ENCODE results near the gene PWP2.
"Not testable (repeated sequence)": the region's sequence is repeated elsewhere in the genome, so short reads cannot be mapped to it uniquely, and the experiment has no call there.

Gene PWP2

GRCh38 chr21:44143996-44144395 is 36.8 kb downstream of the PWP2 start:
- not testable (repeated sequence) for H4K8ac ChIP-seq (ENCODE audit: low read depth, low read length); H3K4me1 ChIP-seq (ENCODE audit: control insufficient read depth, low read depth, low read length); H3K9ac ChIP-seq (ENCODE audit: low read length); H2BK15ac ChIP-seq (replicated peaks; ENCODE audit: low read depth); H3K4me3 ChIP-seq (ENCODE audit: low read length); H3K36me3 ChIP-seq (ENCODE audit: control insufficient read depth, insufficient read depth, low read length); H3K23ac ChIP-seq (ENCODE audit: low read length); H3K4me2 ChIP-seq (ENCODE audit: low read length); DNase-seq; H3K27me3 ChIP-seq (ENCODE audit: insufficient read depth, low read length, poor library complexity); H4K5ac ChIP-seq (ENCODE audit: low read length); H3K27ac ChIP-seq (ENCODE audit: low read depth, low read length); H3K79me2 ChIP-seq (ENCODE audit: control insufficient read depth, insufficient read depth, low read length); H3K56ac ChIP-seq (ENCODE audit: low read length); H2AK5ac ChIP-seq (ENCODE audit: low read length); H3K18ac ChIP-seq (ENCODE audit: low read length); H2BK5ac ChIP-seq (ENCODE audit: low read length); H2BK120ac ChIP-seq (ENCODE audit: low read depth, low read length); H3K4ac ChIP-seq (ENCODE audit: low read depth, low read length); H3K79me1 ChIP-seq (ENCODE audit: low read length)
- WGBS (ENCODE audit: extremely low coverage, insufficient coverage, low lambda C conversion rate): no CpG with 5 or more reads among the region's 8 CpGs

- DNase-seq; H3K4me2 ChIP-seq (ENCODE audit: low read length): not testable (repeated sequence)
- no CpG with 5 or more reads among the region's 22 CpGs for WGBS (ENCODE audit: extremely low coverage, insufficient coverage, low lambda C conversion rate)
Observed at GRCh38 chr21:44144784-44145602, 37.8 kb downstream of the PWP2 start.

GRCh38 chr21:44145616-44146015 is 38.4 kb downstream of the PWP2 start:
- not testable (repeated sequence) for H3K79me2 ChIP-seq (ENCODE audit: control insufficient read depth, insufficient read depth, low read length); H3K27ac ChIP-seq (ENCODE audit: low read depth, low read length); H3K36me3 ChIP-seq (ENCODE audit: control insufficient read depth, insufficient read depth, low read length); H2BK120ac ChIP-seq (ENCODE audit: low read depth, low read length); H3K23ac ChIP-seq (ENCODE audit: low read length); H3K27me3 ChIP-seq (ENCODE audit: insufficient read depth, low read length, poor library complexity); H3K4me1 ChIP-seq (ENCODE audit: control insufficient read depth, low read depth, low read length); H3K79me1 ChIP-seq (ENCODE audit: low read length); H3K4ac ChIP-seq (ENCODE audit: low read depth, low read length); H4K8ac ChIP-seq (ENCODE audit: low read depth, low read length); H2BK15ac ChIP-seq (replicated peaks; ENCODE audit: low read depth); H3K56ac ChIP-seq (ENCODE audit: low read length); H3K4me3 ChIP-seq (ENCODE audit: low read length); H4K5ac ChIP-seq (ENCODE audit: low read length); H2BK5ac ChIP-seq (ENCODE audit: low read length); H3K18ac ChIP-seq (ENCODE audit: low read length); H3K4me2 ChIP-seq (ENCODE audit: low read length); H2AK5ac ChIP-seq (ENCODE audit: low read length); H3K9ac ChIP-seq (ENCODE audit: low read length); DNase-seq
- WGBS (ENCODE audit: extremely low coverage, insufficient coverage, low lambda C conversion rate): no CpG with 5 or more reads among the region's 12 CpGs

More at GRCh38 chr21:44144784-44145602, 37.8 kb downstream of the PWP2 start:
- H3K79me2 ChIP-seq (ENCODE audit: control insufficient read depth, insufficient read depth, low read length); H3K9ac ChIP-seq (ENCODE audit: low read length); H3K27ac ChIP-seq (ENCODE audit: low read depth, low read length); H2BK5ac ChIP-seq (ENCODE audit: low read length); H3K36me3 ChIP-seq (ENCODE audit: control insufficient read depth, insufficient read depth, low read length); H3K79me1 ChIP-seq (ENCODE audit: low read length); H3K4ac ChIP-seq (ENCODE audit: low read depth, low read length); H3K27me3 ChIP-seq (ENCODE audit: insufficient read depth, low read length, poor library complexity); H2BK120ac ChIP-seq (ENCODE audit: low read depth, low read length); H4K8ac ChIP-seq (ENCODE audit: low read depth, low read length); H2AK5ac ChIP-seq (ENCODE audit: low read length); H4K5ac ChIP-seq (ENCODE audit: low read length); H3K23ac ChIP-seq (ENCODE audit: low read length); H3K4me1 ChIP-seq (ENCODE audit: control insufficient read depth, low read depth, low read length); H3K4me3 ChIP-seq (ENCODE audit: low read length); H3K56ac ChIP-seq (ENCODE audit: low read length); H3K18ac ChIP-seq (ENCODE audit: low read length); H2BK15ac ChIP-seq (replicated peaks; ENCODE audit: low read depth): not testable (repeated sequence)

GRCh38 chr21:44147108-44147507 is 39.9 kb downstream of the PWP2 start:
- H2BK120ac ChIP-seq (ENCODE audit: low read depth, low read length); H3K9ac ChIP-seq (ENCODE audit: low read length); H2BK15ac ChIP-seq (replicated peaks; ENCODE audit: low read depth); H3K4me2 ChIP-seq (ENCODE audit: low read length); H2AK5ac ChIP-seq (ENCODE audit: low read length); H3K27me3 ChIP-seq (ENCODE audit: insufficient read depth, low read length, poor library complexity); H3K56ac ChIP-seq (ENCODE audit: low read length); H3K4me3 ChIP-seq (ENCODE audit: low read length); DNase-seq; H3K36me3 ChIP-seq (ENCODE audit: control insufficient read depth, insufficient read depth, low read length); H3K79me2 ChIP-seq (ENCODE audit: control insufficient read depth, insufficient read depth, low read length); H3K27ac ChIP-seq (ENCODE audit: low read depth, low read length); H2BK5ac ChIP-seq (ENCODE audit: low read length); H3K18ac ChIP-seq (ENCODE audit: low read length); H3K79me1 ChIP-seq (ENCODE audit: low read length); H3K23ac ChIP-seq (ENCODE audit: low read length); H4K5ac ChIP-seq (ENCODE audit: low read length); H3K4ac ChIP-seq (ENCODE audit: low read depth, low read length); H4K8ac ChIP-seq (ENCODE audit: low read depth, low read length); H3K4me1 ChIP-seq (ENCODE audit: control insufficient read depth, low read depth, low read length): not testable (repeated sequence)
- WGBS (ENCODE audit: extremely low coverage, insufficient coverage, low lambda C conversion rate): no CpG with 5 or more reads among the region's 8 CpGs

- not testable (repeated sequence) for H2BK5ac ChIP-seq (ENCODE audit: low read length); H2AK5ac ChIP-seq (ENCODE audit: low read length); H3K4ac ChIP-seq (ENCODE audit: low read depth, low read length); H3K4me2 ChIP-seq (ENCODE audit: low read length); H3K4me3 ChIP-seq (ENCODE audit: low read length); H3K9ac ChIP-seq (ENCODE audit: low read length); H2BK120ac ChIP-seq (ENCODE audit: low read depth, low read length); H4K8ac ChIP-seq (ENCODE audit: low read depth, low read length); DNase-seq; H3K23ac ChIP-seq (ENCODE audit: low read length); H3K27me3 ChIP-seq (ENCODE audit: insufficient read depth, low read length, poor library complexity); H3K79me2 ChIP-seq (ENCODE audit: control insufficient read depth, insufficient read depth, low read length); H3K56ac ChIP-seq (ENCODE audit: low read length); H3K36me3 ChIP-seq (ENCODE audit: control insufficient read depth, insufficient read depth, low read length); H2BK15ac ChIP-seq (replicated peaks; ENCODE audit: low read depth); H4K5ac ChIP-seq (ENCODE audit: low read length); H3K79me1 ChIP-seq (ENCODE audit: low read length); H3K18ac ChIP-seq (ENCODE audit: low read length); H3K4me1 ChIP-seq (ENCODE audit: control insufficient read depth, low read depth, low read length); H3K27ac ChIP-seq (ENCODE audit: low read depth, low read length)
- WGBS (ENCODE audit: extremely low coverage, insufficient coverage, low lambda C conversion rate): no CpG with 5 or more reads among the region's 10 CpGs
Observed at GRCh38 chr21:44150255-44150654, 43.1 kb downstream of the PWP2 start.
